Liver (tissue), 9 donors: ENCODE results near the gene SLIT2. TPM values are rescaled to one million over a fixed set of nuclear protein-coding genes. Genes with fewer than 3 reads are reported as not detected.

Source experiments
- DNase-seq: peaks from one replicate; pipeline ENCODE4 v3.0.0-alpha.2; 2017; ENCODE audit warnings: low spot score
- H3K27ac ChIP-seq, 2 donors: one replicate each; pipeline ENCODE4 v1.7.0; 2013; ENCODE audit warnings: inconsistent platforms in 2 of 2, low read length in 2 of 2, control low read depth in 1 of 2, low read depth in 1 of 2, mild to moderate bottlenecking in 1 of 2
- H3K27me3 ChIP-seq, 4 donors: one replicate each; pipeline versions ENCODE4 v1.6.1 to v1.7.0; 2013; ENCODE audit warnings: low read length in 3 of 4, inconsistent platforms in 1 of 4, mild to moderate bottlenecking in 1 of 4, moderate library complexity in 1 of 4; ENCODE audit not compliant: control insufficient read depth in 4 of 4, insufficient read depth in 4 of 4
- H3K36me3 ChIP-seq, 4 donors: one replicate each; pipeline versions ENCODE4 v1.6.1 to v1.7.0; 2013; ENCODE audit warnings: low read length in 3 of 4, mild to moderate bottlenecking in 3 of 4, low read depth in 1 of 4, moderate library complexity in 1 of 4; ENCODE audit not compliant: control insufficient read depth in 4 of 4, insufficient read depth in 3 of 4
- H3K4me1 ChIP-seq, 4 donors: one replicate each; pipeline versions ENCODE4 v1.6.1 to v1.7.0; 2013; ENCODE audit warnings: low read length in 3 of 4, mild to moderate bottlenecking in 3 of 4, moderate library complexity in 1 of 4; ENCODE audit not compliant: control insufficient read depth in 4 of 4, insufficient read depth in 4 of 4
- H3K4me3 ChIP-seq, 3 donors: one replicate each; pipeline versions ENCODE4 v1.6.1 to v1.7.0; 2013; ENCODE audit warnings: low read length in 3 of 3, control low read depth in 1 of 3, low read depth in 1 of 3, mild to moderate bottlenecking in 1 of 3
- H3K9ac ChIP-seq, 2 donors: one replicate each; pipeline ENCODE4 v1.7.0; 2013; ENCODE audit warnings: low read length in 2 of 2, mild to moderate bottlenecking in 2 of 2, moderate library complexity in 2 of 2, control low read depth in 1 of 2, low read depth in 1 of 2
- H3K9me3 ChIP-seq, 4 donors: one replicate each; pipeline versions ENCODE4 v1.6.1 to v1.7.0; 2013; ENCODE audit warnings: low read length in 3 of 4; ENCODE audit not compliant: control insufficient read depth in 4 of 4
- CTCF ChIP-seq: fragments of 150-350 bp; IDR thresholded peaks from 2 replicates; pipeline ENCODE4 v1.5.1; 2017; ENCODE audit warnings: improper control_type of control experiment, low read depth, low read length; ENCODE audit not compliant: missing input control
- FOXA1 ChIP-seq: IDR thresholded peaks from 2 replicates; pipeline ENCODE4 v1.6.1; 2016; ENCODE audit warnings: antibody characterized with exemption
- FOXA2 ChIP-seq: IDR thresholded peaks from 2 replicates; pipeline ENCODE4 v1.6.1; 2016; ENCODE audit warnings: antibody characterized with exemption
- GABPA ChIP-seq, 2 donors: IDR thresholded peaks in 1 of 2; conservative IDR thresholded peaks in 1 of 2; 2 replicates each; pipeline ENCODE4 v1.6.1; 2016; ENCODE audit warnings: antibody characterized with exemption in 2 of 2, mild to moderate bottlenecking in 1 of 2, moderate library complexity in 1 of 2
- HNF4A ChIP-seq, 2 donors: conservative IDR thresholded peaks; 2 replicates each; pipeline ENCODE4 v1.6.1; 2016; ENCODE audit warnings: antibody characterized with exemption in 2 of 2, mild to moderate bottlenecking in 2 of 2
- JUND ChIP-seq, 2 donors: IDR thresholded peaks; 2 replicates each; pipeline ENCODE4 v1.6.1; 2016; ENCODE audit warnings: antibody characterized with exemption in 2 of 2
- NR2F2 ChIP-seq: IDR thresholded peaks from 2 replicates; pipeline ENCODE4 v1.6.1; 2016; ENCODE audit warnings: antibody characterized with exemption
- RAD21 ChIP-seq, 2 donors: IDR thresholded peaks; 2 replicates each; pipeline ENCODE4 v1.6.1; 2016; ENCODE audit warnings: antibody characterized with exemption in 2 of 2, mild to moderate bottlenecking in 2 of 2
- RXRA ChIP-seq, 2 donors: IDR thresholded peaks; 2 replicates each; pipeline ENCODE4 v1.6.1; 2017 to 2018; ENCODE audit warnings: antibody characterized with exemption in 2 of 2, mild to moderate bottlenecking in 1 of 2
- SP1 ChIP-seq: IDR thresholded peaks from 2 replicates; pipeline ENCODE4 v1.6.1; 2018; ENCODE audit warnings: antibody characterized with exemption, mild to moderate bottlenecking
- TAF1 ChIP-seq: conservative IDR thresholded peaks from 2 replicates; pipeline ENCODE4 v1.6.1; 2016; ENCODE audit warnings: antibody characterized with exemption, mild to moderate bottlenecking
- YY1 ChIP-seq: IDR thresholded peaks from 2 replicates; pipeline ENCODE4 v1.6.1; 2016; ENCODE audit warnings: antibody characterized with exemption, mild to moderate bottlenecking
- ZBTB33 ChIP-seq: IDR thresholded peaks from 2 replicates; pipeline ENCODE4 v1.6.1; 2016; ENCODE audit warnings: antibody characterized with exemption
- WGBS: extraction: QIAGEN DNeasy Blood & Tissue Kit; methylation state at CpG from one replicate; pipeline ENCODE4 v1.1.7; 2013; 5-methylcytosine and 5-hydroxymethylcytosine counted together
- polyA plus RNA-seq, 2 donors: library from polyadenylated mRNA; stranded (reverse) in 1 of 2; unstranded in 1 of 2; fragments of 200-250 nt in 1 of 2; fragments of >200 nt in 1 of 2; fragmentation: Nextera tagmentation in 1 of 2; extraction: Ambion mirVana in 1 of 2; gene quantifications; one replicate each; pipeline versions ENCODE4 v1.2.1 to v1.2.3, GENCODE V29; 2013 to 2015
- total RNA-seq, 2 donors: library from RNA; depleted of rRNA; stranded (reverse); fragments of >200 nt; gene quantifications; one replicate each; pipeline ENCODE4 v1.2.3, GENCODE V29; 2014
- TF ChIP-seq, protein P1 (sequence below): IDR thresholded peaks from 2 replicates; pipeline ENCODE4 v1.6.1; 2016; ENCODE audit warnings: antibody characterized with exemption, mild to moderate bottlenecking
- TF ChIP-seq, protein P2 (sequence below): IDR thresholded peaks from 2 replicates; pipeline ENCODE4 v1.6.1; 2016; ENCODE audit warnings: antibody characterized with exemption
- TF ChIP-seq, protein P3 (sequence below): IDR thresholded peaks from 2 replicates; pipeline ENCODE4 v1.6.1; 2016; ENCODE audit warnings: antibody characterized with exemption
- donor health status: healthy.
- donor health status: healthy.
- donor health status: healthy.
- donor health status: healthy.
- donor health status: healthy.

SLIT2 gene
- total and polyA plus RNA-seq, 4 donors: 0.44 to 2.3 (median 1.2) TPM

GRCh38 chr4:20298986-20299385 lies 47.3 kb downstream of the SLIT2 start:
- no peaks in the 10 kb centered on the region for H3K4me1 ChIP-seq
- no peaks in the 10 kb centered on the region for H3K27me3 ChIP-seq
- H3K4me3 ChIP-seq: no peak overlapping the region
- H3K27ac ChIP-seq: no peak overlapping the region
- no peak overlapping the region for H3K9ac ChIP-seq
- H3K9me3 ChIP-seq: no peaks in the 10 kb centered on the region
- no peaks in the 10 kb centered on the region for H3K36me3 ChIP-seq
- no peak for DNase-seq
- TF ChIP-seq GABPA (IDR thresholded peaks at IDR 0.05 in 1 of 2, conservative IDR thresholded peaks at IDR 0.05 in 1 of 2): no peak
- TF ChIP-seq, protein P1, sequence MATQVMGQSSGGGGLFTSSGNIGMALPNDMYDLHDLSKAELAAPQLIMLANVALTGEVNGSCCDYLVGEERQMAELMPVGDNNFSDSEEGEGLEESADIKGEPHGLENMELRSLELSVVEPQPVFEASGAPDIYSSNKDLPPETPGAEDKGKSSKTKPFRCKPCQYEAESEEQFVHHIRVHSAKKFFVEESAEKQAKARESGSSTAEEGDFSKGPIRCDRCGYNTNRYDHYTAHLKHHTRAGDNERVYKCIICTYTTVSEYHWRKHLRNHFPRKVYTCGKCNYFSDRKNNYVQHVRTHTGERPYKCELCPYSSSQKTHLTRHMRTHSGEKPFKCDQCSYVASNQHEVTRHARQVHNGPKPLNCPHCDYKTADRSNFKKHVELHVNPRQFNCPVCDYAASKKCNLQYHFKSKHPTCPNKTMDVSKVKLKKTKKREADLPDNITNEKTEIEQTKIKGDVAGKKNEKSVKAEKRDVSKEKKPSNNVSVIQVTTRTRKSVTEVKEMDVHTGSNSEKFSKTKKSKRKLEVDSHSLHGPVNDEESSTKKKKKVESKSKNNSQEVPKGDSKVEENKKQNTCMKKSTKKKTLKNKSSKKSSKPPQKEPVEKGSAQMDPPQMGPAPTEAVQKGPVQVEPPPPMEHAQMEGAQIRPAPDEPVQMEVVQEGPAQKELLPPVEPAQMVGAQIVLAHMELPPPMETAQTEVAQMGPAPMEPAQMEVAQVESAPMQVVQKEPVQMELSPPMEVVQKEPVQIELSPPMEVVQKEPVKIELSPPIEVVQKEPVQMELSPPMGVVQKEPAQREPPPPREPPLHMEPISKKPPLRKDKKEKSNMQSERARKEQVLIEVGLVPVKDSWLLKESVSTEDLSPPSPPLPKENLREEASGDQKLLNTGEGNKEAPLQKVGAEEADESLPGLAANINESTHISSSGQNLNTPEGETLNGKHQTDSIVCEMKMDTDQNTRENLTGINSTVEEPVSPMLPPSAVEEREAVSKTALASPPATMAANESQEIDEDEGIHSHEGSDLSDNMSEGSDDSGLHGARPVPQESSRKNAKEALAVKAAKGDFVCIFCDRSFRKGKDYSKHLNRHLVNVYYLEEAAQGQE: no peak
- no peak for TF ChIP-seq SP1

DNA sequence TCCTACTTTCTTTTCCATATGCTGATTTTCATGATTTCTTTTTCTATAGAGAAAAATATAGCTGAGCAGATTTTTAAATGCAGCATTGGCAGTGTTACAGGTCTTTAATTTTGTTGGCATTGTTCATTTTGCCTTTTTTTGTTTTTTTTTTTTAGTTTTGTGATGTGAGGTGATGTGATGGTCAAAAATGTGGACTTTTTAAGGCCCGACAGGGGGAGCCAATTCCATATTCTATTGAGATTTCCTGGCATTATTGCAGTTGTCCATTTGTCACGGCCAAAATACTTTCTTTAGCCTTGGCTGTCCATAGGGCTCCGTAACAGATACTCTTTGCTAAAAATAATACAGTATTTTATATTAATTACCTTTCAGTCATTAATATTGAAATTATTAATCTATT lies 47.8 kb downstream of the SLIT2 start:
- no peak overlapping the region for H3K27ac ChIP-seq
- H3K4me1 ChIP-seq: no peaks in the 10 kb centered on the region
- no peak overlapping the region for H3K9ac ChIP-seq
- H3K4me3 ChIP-seq: no peak overlapping the region
- DNase-seq: no peak
- no peaks in the 10 kb centered on the region for H3K27me3 ChIP-seq
- no peaks in the 10 kb centered on the region for H3K9me3 ChIP-seq
- TF ChIP-seq NR2F2 (no peak), SP1 (no peak), TAF1 (no peak), ZBTB33 (no peak), RXRA (IDR thresholded peaks at IDR 0.05) (no peak), JUND (IDR thresholded peaks at IDR 0.05) (no peak), FOXA1 (no peak), YY1 (no peak), RAD21 (IDR thresholded peaks at IDR 0.05) (peak in 1 of 2 donors; percentile 21), GABPA (IDR thresholded peaks at IDR 0.05 in 1 of 2, conservative IDR thresholded peaks at IDR 0.05 in 1 of 2) (no peak), FOXA2 (no peak), HNF4A (conservative IDR thresholded peaks at IDR 0.05) (no peak), CTCF (peak; percentile 14)
- TF ChIP-seq, protein P2, sequence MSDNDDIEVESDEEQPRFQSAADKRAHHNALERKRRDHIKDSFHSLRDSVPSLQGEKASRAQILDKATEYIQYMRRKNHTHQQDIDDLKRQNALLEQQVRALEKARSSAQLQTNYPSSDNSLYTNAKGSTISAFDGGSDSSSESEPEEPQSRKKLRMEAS: no peak
- TF ChIP-seq, protein P1: no peak
- TF ChIP-seq, protein P3, sequence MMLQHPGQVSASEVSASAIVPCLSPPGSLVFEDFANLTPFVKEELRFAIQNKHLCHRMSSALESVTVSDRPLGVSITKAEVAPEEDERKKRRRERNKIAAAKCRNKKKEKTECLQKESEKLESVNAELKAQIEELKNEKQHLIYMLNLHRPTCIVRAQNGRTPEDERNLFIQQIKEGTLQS: no peak
- no peaks in the 10 kb centered on the region for H3K36me3 ChIP-seq
- WGBS: 48% methylated on average over 3 of the region's 3 CpGs
